ENCODE measurements around the gene HGS. TPM values are rescaled to one million over a fixed set of nuclear protein-coding genes. Genes with fewer than 3 reads are reported as not detected.

Gene HGS
- total RNA-seq, 2 donors from 2014 or later: 111 to 168 TPM

DNA sequence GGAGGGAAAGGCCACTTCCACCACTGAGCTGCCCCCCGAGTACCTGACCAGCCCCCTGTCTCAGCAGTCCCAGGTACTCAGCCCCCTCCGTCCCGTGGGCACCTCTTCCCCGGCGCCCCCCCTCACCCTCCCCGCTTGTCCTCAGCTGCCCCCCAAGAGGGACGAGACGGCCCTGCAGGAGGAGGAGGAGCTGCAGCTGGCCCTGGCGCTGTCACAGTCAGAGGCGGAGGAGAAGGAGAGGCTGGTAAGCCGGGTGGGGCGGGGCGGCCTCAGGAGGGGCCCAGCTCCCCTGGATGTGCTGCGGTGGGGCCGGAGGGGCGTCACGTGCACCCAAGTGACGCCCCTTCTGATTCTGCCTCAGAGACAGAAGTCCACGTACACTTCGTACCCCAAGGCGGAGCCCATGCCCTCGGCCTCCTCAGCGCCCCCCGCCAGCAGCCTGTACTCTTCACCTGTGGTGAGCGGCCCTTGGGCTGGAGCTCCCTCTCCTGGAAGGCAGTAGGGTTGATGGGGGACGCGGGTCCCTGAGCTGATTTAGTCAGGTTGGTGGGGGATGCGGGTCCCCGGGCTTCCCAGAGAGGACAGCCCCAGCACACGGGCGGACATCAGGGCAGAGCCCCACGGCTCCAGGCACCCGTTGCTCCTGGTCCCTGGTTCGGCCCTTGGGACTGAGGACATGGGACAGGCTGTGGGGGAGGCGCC lies 9.8 kb downstream of the HGS start:
- Mint-ChIP-seq H3K9me3 (no peaks in the 10 kb centered on the region), H3K36me3 (peaks cover 13 to 14% of the 10 kb centered on the region in 2 donors), H3K27ac (no peak overlapping the region)
- DNase-seq (ENCODE audit: low spot score in 2 of 2): no peak
- peak in 1 of 2 donors; percentile 17 for ATAC-seq

DNA sequence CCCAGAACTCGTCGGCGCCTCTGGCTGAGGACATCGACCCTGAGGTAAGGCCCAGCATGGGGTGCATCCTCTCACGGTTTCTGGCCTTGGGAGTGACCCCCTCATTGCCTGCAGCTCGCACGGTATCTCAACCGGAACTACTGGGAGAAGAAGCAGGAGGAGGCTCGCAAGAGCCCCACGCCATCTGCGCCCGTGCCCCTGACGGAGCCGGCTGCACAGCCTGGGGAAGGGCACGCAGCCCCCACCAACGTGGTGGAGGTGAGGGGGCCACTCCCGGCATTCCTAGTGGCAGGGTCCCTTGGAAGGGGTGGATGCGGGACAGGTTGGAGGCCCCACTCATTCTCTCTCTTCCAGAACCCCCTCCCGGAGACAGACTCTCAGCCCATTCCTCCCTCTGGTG lies 11.0 kb downstream of the HGS start:
- H3K36me3 Mint-ChIP-seq: peaks cover 4 to 14% of the 10 kb centered on the region in 2 donors
- H3K27ac Mint-ChIP-seq: no peak overlapping the region
- no peaks in the 10 kb centered on the region for H3K9me3 Mint-ChIP-seq
- no peak for ATAC-seq
- DNase-seq (ENCODE audit: low spot score in 2 of 2): no peak

DNA sequence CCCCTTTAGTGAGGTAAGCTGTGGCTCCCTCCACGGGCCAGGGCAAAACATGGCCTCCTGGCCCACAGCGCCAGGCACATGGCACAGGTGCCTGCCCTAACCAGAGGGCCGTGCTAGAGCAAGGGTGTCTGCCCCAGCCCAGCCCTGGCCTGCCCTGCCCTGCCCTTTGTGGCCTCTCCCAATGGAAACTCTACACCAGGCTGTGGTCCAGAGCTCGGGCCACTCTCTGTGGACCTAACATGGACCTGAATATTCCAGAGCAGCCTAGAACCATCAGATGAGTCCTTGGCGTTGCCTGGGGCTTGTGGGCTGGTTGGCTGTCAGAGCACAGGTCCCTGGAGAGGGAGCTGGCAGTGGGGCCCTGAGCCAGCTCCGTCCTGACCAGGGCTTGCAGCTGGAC lies 11.4 kb downstream of the HGS start:
- Mint-ChIP-seq H3K9me3 (no peaks in the 10 kb centered on the region), H3K36me3 (peaks cover 4 to 10% of the 10 kb centered on the region in 2 donors), H3K27ac (no peak overlapping the region)
- no peak for DNase-seq (ENCODE audit: low spot score in 2 of 2)
- peak in 1 of 2 donors; percentile 5 for ATAC-seq

- Mint-ChIP-seq H3K36me3 (peaks cover 4 to 13% of the 10 kb centered on the region in 2 donors), H3K27ac (no peak overlapping the region), H3K9me3 (no peaks in the 10 kb centered on the region)
- DNase-seq (ENCODE audit: low spot score in 2 of 2) (no peak), ATAC-seq (peak; percentile 5 to 9)
Measured at GRCh38 chr17:81695801-81696200, 12.0 kb downstream of the HGS start.

DNA sequence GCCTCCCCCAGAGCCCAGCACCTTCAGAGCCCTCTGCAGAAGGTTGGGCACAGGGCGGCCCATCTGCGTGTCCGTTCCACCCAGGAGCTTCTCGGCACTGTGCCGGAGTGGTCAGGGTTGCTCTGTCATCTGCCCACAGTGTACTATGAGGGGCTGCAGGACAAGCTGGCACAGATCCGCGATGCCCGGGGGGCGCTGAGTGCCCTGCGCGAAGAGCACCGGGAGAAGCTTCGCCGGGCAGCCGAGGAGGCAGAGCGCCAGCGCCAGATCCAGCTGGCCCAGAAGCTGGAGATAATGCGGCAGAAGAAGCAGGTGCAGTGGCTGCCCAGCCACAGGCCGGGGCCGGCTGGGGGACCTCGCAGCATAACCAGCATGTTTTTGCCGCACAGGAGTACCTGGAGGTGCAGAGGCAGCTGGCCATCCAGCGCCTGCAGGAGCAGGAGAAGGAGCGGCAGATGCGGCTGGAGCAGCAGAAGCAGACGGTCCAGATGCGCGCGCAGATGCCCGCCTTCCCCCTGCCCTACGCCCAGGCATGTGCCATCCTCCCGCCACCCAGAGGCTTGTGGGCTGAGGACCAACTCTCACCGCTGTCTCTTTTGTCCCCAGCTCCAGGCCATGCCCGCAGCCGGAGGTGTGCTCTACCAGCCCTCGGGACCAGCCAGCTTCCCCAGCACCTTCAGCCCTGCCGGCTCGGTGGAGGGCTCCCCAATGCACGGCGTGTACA lies 12.6 kb downstream of the HGS start:
- peak in 1 of 2 donors; percentile 17 for ATAC-seq
- H3K27ac Mint-ChIP-seq: no peak overlapping the region
- H3K36me3 Mint-ChIP-seq: peaks cover 4 to 17% of the 10 kb centered on the region in 2 donors
- no peaks in the 10 kb centered on the region for H3K9me3 Mint-ChIP-seq
- DNase-seq (ENCODE audit: low spot score in 2 of 2): no peak

- H3K36me3 Mint-ChIP-seq: peaks cover 8 to 27% of the 10 kb centered on the region in 2 donors
- no peak overlapping the region for H3K27ac Mint-ChIP-seq
- no peak for DNase-seq (ENCODE audit: low spot score in 2 of 2)
- no peak for ATAC-seq
- H3K9me3 Mint-ChIP-seq: no peaks in the 10 kb centered on the region
Measured at GRCh38 chr17:81697261-81698044, 13.6 kb downstream of the HGS start.

DNA sequence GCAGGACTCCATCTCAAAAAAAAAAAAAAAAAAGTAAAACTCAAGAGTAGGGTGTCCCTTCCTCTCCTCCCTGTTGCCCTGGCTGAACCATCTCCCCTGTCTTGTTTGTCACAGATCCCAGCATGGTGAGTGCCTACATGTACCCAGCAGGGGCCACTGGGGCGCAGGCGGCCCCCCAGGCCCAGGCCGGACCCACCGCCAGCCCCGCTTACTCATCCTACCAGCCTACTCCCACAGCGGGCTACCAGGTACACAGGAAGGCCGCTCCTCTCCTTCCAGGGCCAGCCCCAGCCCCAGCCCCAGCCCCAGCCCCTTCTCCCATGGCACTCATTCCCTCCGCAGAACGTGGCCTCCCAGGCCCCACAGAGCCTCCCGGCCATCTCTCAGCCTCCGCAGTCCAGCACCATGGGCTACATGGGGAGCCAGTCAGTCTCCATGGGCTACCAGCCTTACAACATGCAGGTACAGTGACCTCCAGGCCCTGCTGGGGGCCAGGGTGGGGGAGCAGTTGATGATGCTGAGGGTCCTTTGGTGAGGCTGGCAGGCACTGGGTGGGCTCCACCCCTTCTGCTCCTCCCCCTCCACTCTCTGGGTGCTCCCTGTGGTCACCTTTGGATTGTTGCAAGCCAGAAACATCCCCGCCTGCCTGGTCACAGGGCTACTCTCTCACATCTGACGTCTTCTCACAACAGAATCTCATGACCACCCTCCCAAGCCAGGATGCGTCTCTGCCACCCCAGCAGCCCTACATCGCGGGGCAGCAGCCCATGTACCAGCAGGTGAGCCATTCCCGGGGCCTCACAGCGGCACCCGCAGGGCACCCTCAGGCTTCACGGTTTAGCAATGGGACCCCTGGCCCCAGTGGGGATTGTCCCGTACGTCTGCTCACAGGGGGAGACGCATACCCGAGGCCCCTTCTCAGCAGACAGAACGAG lies 16.8 kb downstream of the HGS start:
- ATAC-seq: no peak

DNA sequence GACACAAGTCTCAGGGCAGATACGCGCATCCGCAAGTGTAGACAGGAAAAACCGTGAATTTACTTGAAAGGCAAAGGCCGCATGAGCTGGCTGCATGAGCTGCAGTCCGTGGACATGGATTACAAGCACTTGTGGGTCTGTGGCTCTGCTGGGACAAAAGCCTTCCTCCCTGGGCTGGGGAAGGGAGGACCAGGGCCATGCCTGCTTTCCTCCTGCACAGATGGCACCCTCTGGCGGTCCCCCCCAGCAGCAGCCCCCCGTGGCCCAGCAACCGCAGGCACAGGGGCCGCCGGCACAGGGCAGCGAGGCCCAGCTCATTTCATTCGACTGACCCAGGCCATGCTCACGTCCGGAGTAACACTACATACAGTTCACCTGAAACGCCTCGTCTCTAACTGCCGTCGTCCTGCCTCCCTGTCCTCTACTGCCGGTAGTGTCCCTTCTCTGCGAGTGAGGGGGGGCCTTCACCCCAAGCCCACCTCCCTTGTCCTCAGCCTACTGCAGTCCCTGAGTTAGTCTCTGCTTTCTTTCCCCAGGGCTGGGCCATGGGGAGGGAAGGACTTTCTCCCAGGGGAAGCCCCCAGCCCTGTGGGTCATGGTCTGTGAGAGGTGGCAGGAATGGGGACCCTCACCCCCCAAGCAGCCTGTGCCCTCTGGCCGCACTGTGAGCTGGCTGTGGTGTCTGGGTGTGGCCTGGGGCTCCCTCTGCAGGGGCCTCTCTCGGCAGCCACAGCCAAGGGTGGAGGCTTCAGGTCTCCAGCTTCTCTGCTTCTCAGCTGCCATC lies 17.7 kb downstream of the HGS start:
- Mint-ChIP-seq H3K27ac (peak overlapping the region; percentile 99 to 100), H3K9me3 (no peaks in the 10 kb centered on the region), H3K36me3 (peaks cover 35 to 52% of the 10 kb centered on the region in 2 donors)
- DNase-seq (ENCODE audit: low spot score in 2 of 2) (no peak), ATAC-seq (no peak)

More for the DNA sequence above, 16.8 kb downstream of the HGS start:
- Mint-ChIP-seq H3K27ac (peak overlapping the region; percentile 16 to 77), H3K36me3 (peaks cover 27 to 44% of the 10 kb centered on the region in 2 donors), H3K9me3 (no peaks in the 10 kb centered on the region)
- DNase-seq (ENCODE audit: low spot score in 2 of 2): no peak

- Mint-ChIP-seq H3K9me3 (no peaks in the 10 kb centered on the region), H3K36me3 (peaks cover 36 to 49% of the 10 kb centered on the region in 2 donors), H3K27ac (peak within 1 kb of the TSS; percentile 99 to 100)
- peak; percentile 87 to 89 for DNase-seq (ENCODE audit: low spot score in 2 of 2)
- ATAC-seq: peak; percentile 91 to 92
Measured at GRCh38 chr17:81702934-81703746, 19.3 kb downstream of the HGS start, which contains the start of gene MRPL12. Gene MRPL12 (plus strand): TSS chr17:81703367. CDS start chr17:81703502, 135 bp downstream.

- DNase-seq (ENCODE audit: low spot score in 2 of 2) (no peak), ATAC-seq (peak in 1 of 2 donors; percentile 14)
- Mint-ChIP-seq H3K9me3 (no peaks in the 10 kb centered on the region), H3K36me3 (peaks cover 36 to 44% of the 10 kb centered on the region in 2 donors), H3K27ac (peak overlapping the region; percentile 90 to 99)
Measured at GRCh38 chr17:81703747-81704654, 20.2 kb downstream of the HGS start.

DNA sequence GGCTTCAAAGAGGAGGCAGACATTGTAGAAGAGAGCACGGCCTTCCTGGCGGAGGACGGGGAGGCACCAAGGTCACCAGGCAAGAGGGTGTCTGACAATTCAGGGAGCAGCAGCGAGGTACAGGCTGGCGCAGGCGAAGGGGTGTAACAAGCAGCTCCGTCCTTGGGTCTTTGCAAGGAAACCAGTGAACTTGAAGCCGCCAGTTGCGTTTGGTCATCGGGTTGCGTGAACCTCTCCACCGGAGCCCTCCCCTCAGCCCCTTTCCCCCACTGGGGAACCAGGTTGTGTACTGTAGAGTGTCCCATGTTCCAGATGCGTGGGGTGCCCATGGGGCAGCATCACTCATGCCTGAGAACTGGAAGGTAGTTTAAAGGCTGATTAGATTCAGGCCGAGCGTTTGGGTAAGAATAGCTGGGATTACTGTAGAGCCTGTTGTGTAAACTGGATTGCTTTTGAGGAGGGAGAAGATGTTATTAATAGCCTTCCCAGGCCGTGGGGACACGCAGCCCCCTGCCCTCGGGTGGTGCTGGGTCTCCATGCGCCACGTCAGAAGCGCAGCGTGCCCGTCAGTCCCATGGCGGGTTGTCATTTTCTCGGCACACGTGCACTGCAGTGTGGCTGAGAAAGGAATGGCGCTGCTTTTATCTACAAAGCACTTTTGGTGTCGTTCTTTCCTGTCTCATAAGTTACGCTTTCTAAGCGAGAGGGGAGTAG lies 21.9 kb downstream of the HGS start:
- DNase-seq (ENCODE audit: low spot score in 2 of 2) (no peak), ATAC-seq (no peak)
- Mint-ChIP-seq H3K27ac (no peak overlapping the region), H3K36me3 (peaks cover 36 to 43% of the 10 kb centered on the region in 2 donors), H3K9me3 (no peaks in the 10 kb centered on the region)

- H3K36me3 Mint-ChIP-seq: peaks cover 36 to 37% of the 10 kb centered on the region in 2 donors
- ATAC-seq: no peak
- no peak for DNase-seq (ENCODE audit: low spot score in 2 of 2)
- no peaks in the 10 kb centered on the region for H3K9me3 Mint-ChIP-seq
- H3K27ac Mint-ChIP-seq: peak overlapping the region in 1 of 2 donors; percentile 86
Measured at GRCh38 chr17:81706232-81706611, 22.4 kb downstream of the HGS start.

All from activated naive CD4-positive, alpha-beta T cell treated with anti-CD3 and anti-CD28 coated beads, Interleukin-2, amount 50 U/mL, for 72 hours (primary cell).